ENCODE data around the gene AIP.

GRCh38 chr11:67502328-67502979 is 19.6 kb downstream of the AIP start:
- TF ChIP-seq CTCF (conservative IDR thresholded peaks at IDR 0.05; ENCODE audit: low read length) (no peak), EZH2phosphoT487 (IDR thresholded peaks at IDR 0.05; ENCODE audit: borderline replicate concordance) (no peak)

Measured in Loucy (cell line).